Heart left ventricle (tissue), 13 donors: ENCODE results near the gene ADAM8.
"Not testable (repeated sequence)": the region's sequence is repeated elsewhere in the genome, so short reads cannot be mapped to it uniquely, and the experiment has no call there.

Experiments used
- POLR2A ChIP-seq, 2 donors: fragments of 450-650 bp; IDR thresholded peaks; one replicate each; pipeline ENCODE4 v1.6.1; 2017; ENCODE audit warnings: antibody characterized with exemption in 2 of 2, mild to moderate bottlenecking in 2 of 2, moderate library complexity in 2 of 2
- TF ChIP-seq, protein P1 (sequence below), 12 donors: fragments of 200-600 bp; sonication (generic) in 4 of 12; IDR thresholded peaks; one replicate each; pipeline versions ENCODE4 v1.5.0 to v1.8.0; 2018 to 2022; ENCODE audit warnings: antibody characterized with exemption in 12 of 12, mild to moderate bottlenecking in 5 of 12
- donor health status: ischemic (EF 13 %, LVEDD 7.1; RV severe dilation, severe dysfunction).
- donor health status: DM: no; HTN: yes; CAD: no.
- donor health status: DM: no; HTN: no; CAD: no.
- donor health status: ischemic (EF 25% LVEDD 6.9; RV normal size, moderate dysfunction).
- donor health status: ischemic (EF 25% LVEDD 5.7; RV mildly dilated, moderate dysfunction).
- donor health status: ischemic (EF 35%, LVEDD 5.7; RV mildly dilated, moderate dysfunction).
- donor health status: nonischemic (EF 11% LVEDD 7.7; RV severe dilation, severe dysfunction).
- donor health status: DM: yes; HTN: yes; CAD: no.
- donor health status: PGD.
- donor health status: ischemic (EF 29% LVEDD 5.4; RV normal size, mild dysfunction).
- donor health status: nonischemic (EF 23%, LVEDD 6.1; RV moderate dilation, normal function).

DNA sequence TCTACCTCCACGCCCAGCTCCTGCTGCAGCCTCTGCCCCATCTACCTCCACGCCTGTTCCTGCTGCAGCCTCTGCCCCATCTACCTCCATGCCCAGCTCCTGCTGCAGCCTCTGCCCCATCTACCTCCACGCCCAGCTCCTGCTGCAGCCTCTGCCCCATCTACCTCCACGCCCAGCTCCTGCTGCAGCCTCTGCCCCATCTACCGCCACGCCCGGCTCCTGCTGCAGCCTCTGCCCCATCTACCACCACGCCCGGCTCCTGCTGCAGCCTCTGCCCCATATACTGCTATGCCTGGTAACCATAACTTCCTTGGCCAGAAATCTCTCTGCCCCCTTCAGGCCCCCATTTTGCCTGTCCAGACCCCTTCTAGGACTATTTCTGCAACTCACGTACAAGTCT lies 11.6 kb downstream of the ADAM8 start:
- not testable (repeated sequence) for TF ChIP-seq POLR2A (IDR thresholded peaks at IDR 0.05)
- TF ChIP-seq, protein P1, sequence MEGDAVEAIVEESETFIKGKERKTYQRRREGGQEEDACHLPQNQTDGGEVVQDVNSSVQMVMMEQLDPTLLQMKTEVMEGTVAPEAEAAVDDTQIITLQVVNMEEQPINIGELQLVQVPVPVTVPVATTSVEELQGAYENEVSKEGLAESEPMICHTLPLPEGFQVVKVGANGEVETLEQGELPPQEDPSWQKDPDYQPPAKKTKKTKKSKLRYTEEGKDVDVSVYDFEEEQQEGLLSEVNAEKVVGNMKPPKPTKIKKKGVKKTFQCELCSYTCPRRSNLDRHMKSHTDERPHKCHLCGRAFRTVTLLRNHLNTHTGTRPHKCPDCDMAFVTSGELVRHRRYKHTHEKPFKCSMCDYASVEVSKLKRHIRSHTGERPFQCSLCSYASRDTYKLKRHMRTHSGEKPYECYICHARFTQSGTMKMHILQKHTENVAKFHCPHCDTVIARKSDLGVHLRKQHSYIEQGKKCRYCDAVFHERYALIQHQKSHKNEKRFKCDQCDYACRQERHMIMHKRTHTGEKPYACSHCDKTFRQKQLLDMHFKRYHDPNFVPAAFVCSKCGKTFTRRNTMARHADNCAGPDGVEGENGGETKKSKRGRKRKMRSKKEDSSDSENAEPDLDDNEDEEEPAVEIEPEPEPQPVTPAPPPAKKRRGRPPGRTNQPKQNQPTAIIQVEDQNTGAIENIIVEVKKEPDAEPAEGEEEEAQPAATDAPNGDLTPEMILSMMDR (IDR thresholded peaks at IDR 0.05), result not testable (repeated sequence)
